HEK293 (cell line): Measurements from ENCODE around the gene TBCCD1.

ENCODE experiments used
- CTCF ChIA-PET: fragments of 350-600 bp; formaldehyde crosslinking; extraction: SDS; loops from one replicate; lab custom pipeline; 2021; ENCODE audit warnings: antibody characterized with exemption; lab: Yijun Ruan, JAX
- POLR2A ChIA-PET: fragments of 300-600 bp; formaldehyde crosslinking; extraction: SDS; loops from one replicate; lab custom pipeline; 2020; ENCODE audit warnings: antibody characterized with exemption, inconsistent platforms; lab: Yijun Ruan, JAX
- H3K27ac ChIP-seq: fragments of 200-500 bp; sonication (Bioruptor generic); 2 replicates; pipeline ENCODE4 v1.5.1; 2014; ENCODE audit warnings: low read depth, low read length, control low read depth, inconsistent platforms; ENCODE audit errors: extremely low read depth
- H3K36me3 ChIP-seq, 2 experiments: fragments of 200-500 bp in 1 of 2; sonication (Bioruptor generic) in 1 of 2; 1 replicate in 1 of 2; 2 replicates in 1 of 2; pipeline ENCODE4 v1.5.1; 2014 to 2017; ENCODE audit warnings: inconsistent platforms in 2 of 2, low read length in 2 of 2; ENCODE audit not compliant: control insufficient read depth in 2 of 2, insufficient read depth in 1 of 2
- H3K4me1 ChIP-seq: fragments of 200-500 bp; sonication (Bioruptor generic); 2 replicates; pipeline ENCODE4 v1.5.1; 2014; ENCODE audit warnings: mild to moderate bottlenecking, low read length, inconsistent platforms; ENCODE audit not compliant: control insufficient read depth, insufficient read depth
- H3K4me3 ChIP-seq: 2 replicates; pipeline ENCODE4 v1.5.1; 2011; ENCODE audit warnings: low read depth, mild to moderate bottlenecking, control low read depth, low read length, moderate library complexity
- H3K9me3 ChIP-seq: fragments of 200-500 bp; sonication (Bioruptor generic); 2 replicates; pipeline ENCODE4 v1.5.1; 2014; ENCODE audit warnings: low read depth, low read length, inconsistent platforms; ENCODE audit not compliant: control insufficient read depth, insufficient read depth
- GLIS2 ChIP-seq: fragments of 450-650 bp; formaldehyde crosslinking; IDR thresholded peaks from 2 replicates; pipeline ENCODE4 v1.5.1; 2016; ENCODE audit warnings: missing biosample characterization, missing genetic modification characterization
- HIC1 ChIP-seq: fragments of 450-650 bp; formaldehyde crosslinking; IDR thresholded peaks from 2 replicates; pipeline ENCODE4 v1.5.1; 2016; ENCODE audit warnings: missing biosample characterization, missing genetic modification characterization
- KLF8 ChIP-seq: fragments of 450-650 bp; formaldehyde crosslinking; IDR thresholded peaks from 2 replicates; pipeline ENCODE4 v1.5.1; 2016; ENCODE audit warnings: missing biosample characterization, missing genetic modification characterization
- PRDM1 ChIP-seq: fragments of 450-650 bp; formaldehyde crosslinking; IDR thresholded peaks from 2 replicates; pipeline ENCODE4; 2016; ENCODE audit warnings: missing biosample characterization, missing genetic modification characterization
- SCRT2 ChIP-seq: fragments of 450-650 bp; formaldehyde crosslinking; IDR thresholded peaks from 2 replicates; pipeline ENCODE4 v1.5.1; 2016; ENCODE audit warnings: missing biosample characterization, missing genetic modification characterization
- SP7 ChIP-seq: fragments of 450-650 bp; formaldehyde crosslinking; IDR thresholded peaks from 2 replicates; pipeline ENCODE4 v1.5.1; 2016; ENCODE audit warnings: missing biosample characterization, missing genetic modification characterization
- TCF7L2 ChIP-seq: IDR thresholded peaks from 2 replicates; pipeline ENCODE4 v1.6.1; 2011; ENCODE audit warnings: low read depth, mild to moderate bottlenecking, inconsistent platforms, low read length, moderate library complexity, borderline replicate concordance
- ZBTB6 ChIP-seq: fragments of 450-650 bp; formaldehyde crosslinking; IDR thresholded peaks from 2 replicates; pipeline ENCODE4 v1.5.1; 2017; ENCODE audit warnings: missing biosample characterization, missing genetic modification characterization
- ZFHX2 ChIP-seq: fragments of 450-650 bp; formaldehyde crosslinking; conservative IDR thresholded peaks from 2 replicates; pipeline ENCODE4 v1.5.1; 2016; ENCODE audit warnings: missing biosample characterization, missing genetic modification characterization
- ZNF274 ChIP-seq, 2 experiments: fragments of 200-500 bp in 1 of 2; fragments of 450-650 bp in 1 of 2; sonication (Bioruptor generic) in 1 of 2; formaldehyde crosslinking in 1 of 2; IDR thresholded peaks; 2 replicates each; pipeline versions ENCODE4 v1.5.1 to v1.6.1; 2014 to 2016; ENCODE audit warnings: borderline replicate concordance in 1 of 2, inconsistent platforms in 1 of 2, low read length in 1 of 2, missing biosample characterization in 1 of 2, missing genetic modification characterization in 1 of 2
- ZNF292 ChIP-seq: fragments of 450-650 bp; formaldehyde crosslinking; IDR thresholded peaks from 2 replicates; pipeline ENCODE4 v1.5.1; 2016; ENCODE audit warnings: low read depth, missing biosample characterization, missing genetic modification characterization, borderline replicate concordance
- ZNF362 ChIP-seq: fragments of 450-650 bp; formaldehyde crosslinking; IDR thresholded peaks from 2 replicates; pipeline ENCODE4 v1.5.1; 2016; ENCODE audit warnings: missing biosample characterization, missing genetic modification characterization
- ZNF366 ChIP-seq: fragments of 450-650 bp; formaldehyde crosslinking; conservative IDR thresholded peaks from 2 replicates; pipeline ENCODE4 v1.5.1; 2016; ENCODE audit warnings: missing biosample characterization, missing genetic modification characterization
- ZNF629 ChIP-seq: fragments of 450-650 bp; formaldehyde crosslinking; IDR thresholded peaks from 2 replicates; pipeline ENCODE4 v1.5.1; 2017; ENCODE audit warnings: missing biosample characterization, missing genetic modification characterization
- ZNF654 ChIP-seq: fragments of 450-650 bp; formaldehyde crosslinking; IDR thresholded peaks from 2 replicates; pipeline ENCODE4 v1.5.1; 2016; ENCODE audit warnings: low read depth, missing biosample characterization, missing genetic modification characterization
- ZNF692 ChIP-seq: fragments of 450-650 bp; formaldehyde crosslinking; IDR thresholded peaks from 2 replicates; pipeline ENCODE4 v1.5.1; 2016; ENCODE audit warnings: missing biosample characterization, missing genetic modification characterization
- ZNF785 ChIP-seq: fragments of 450-650 bp; formaldehyde crosslinking; IDR thresholded peaks from 2 replicates; pipeline ENCODE4 v1.5.1; 2016; ENCODE audit warnings: missing biosample characterization, missing genetic modification characterization

TBCCD1 gene

GRCh38 chr3:186589856-186590579 lies 22.9 kb upstream of the TBCCD1 start:
- TF ChIP-seq ZNF629 (peak; percentile 40; the same call in 1 of the 2 replicates), SP7 (tag by site-specific recombination) (peak; percentile 98), ZNF362 (tag by site-specific recombination) (peak; percentile 81; the same call in 1 of the 2 replicates), SCRT2 (tag by site-specific recombination) (peak; percentile 82), ZNF366 (tag by site-specific recombination) (peak; percentile 65), HIC1 (peak; percentile 37; the same call in 1 of the 2 replicates), ZBTB6 (no peak), ZFHX2 (tag by site-specific recombination) (peak; percentile 48), KLF8 (tag by site-specific recombination) (peak; percentile 24; the same call in 1 of the 2 replicates), PRDM1 (tag by site-specific recombination) (peak; percentile 64; the same call in 1 of the 2 replicates), ZNF292 (tag by site-specific recombination) (no peak)
- CTCF ChIA-PET: interaction anchor here (0.5 to 8.5 kb wide), 6 partner anchors 20 to 377 kb away, joined by 3 to 59 read pairs (median 3); partner anchors contain the start of gene AHSG
- Histone ChIP-seq H3K9me3 (no peaks in the 10 kb centered on the region), H3K4me1 (no peaks in the 10 kb centered on the region), H3K27ac (no peak overlapping the region), H3K4me3 (no peak overlapping the region), H3K36me3 (peaks cover 0 to 13% of the 10 kb centered on the region in 2 experiments; a peak in 1 of 3 replicates)
- POLR2A ChIA-PET: interaction anchor here (0.6 to 1.2 kb wide), 3 partner anchors 20 to 149 kb away, joined by 3 to 5 read pairs (median 3); partner anchors contain the start of gene DNAJB11

- TF ChIP-seq GLIS2 (no peak), ZNF654 (peak; percentile 12; the same call in 1 of the 2 replicates), KLF8 (tag by site-specific recombination) (no peak), ZNF274 (IDR thresholded peaks at IDR 0.05; ENCODE audit: low read length) (no peak), ZNF274 (tag by site-specific recombination; IDR thresholded peaks at IDR 0.05; ENCODE audit: borderline replicate concordance) (no peak), ZNF692 (no peak), ZNF785 (no peak), TCF7L2 (no peak)
- TF ChIP-seq, all 188 proteins: peak for 1
- peaks cover 7 to 22% of the 10 kb centered on the region in 2 experiments; a peak in 2 of 3 replicates for H3K36me3 ChIP-seq
- POLR2A ChIA-PET: interaction anchor here (0.6 kb wide), 1 partner anchor 150 kb away, joined by 3 read pairs; no protein-coding TSS in a partner anchor
- CTCF ChIA-PET: interaction anchor here (0.6 to 8.5 kb wide), 4 partner anchors 21 to 232 kb away, joined by 3 to 59 read pairs (median 5); partner anchors contain the start of gene AHSG
- no peaks in the 10 kb centered on the region for H3K4me1 ChIP-seq
- H3K9me3 ChIP-seq: no peaks in the 10 kb centered on the region
- H3K27ac ChIP-seq: no peak overlapping the region
- H3K4me3 ChIP-seq: no peak overlapping the region
Observed at GRCh38 chr3:186589121-186589520, 22.0 kb upstream of the TBCCD1 start.
